SHP77 (cell line): ENCODE results near the gene ROPN1L.

Experiments used
- DNase-seq, 2 experiments: peaks; one replicate each; lab custom pipeline; 2025; lab: John Stamatoyannopoulos, UW

ROPN1L gene

GRCh38 chr5:10457682-10458574 is 16.2 kb downstream of the ROPN1L start:
- DNase-seq, result peak in 1 of 2 experiments; percentile 44

DNA sequence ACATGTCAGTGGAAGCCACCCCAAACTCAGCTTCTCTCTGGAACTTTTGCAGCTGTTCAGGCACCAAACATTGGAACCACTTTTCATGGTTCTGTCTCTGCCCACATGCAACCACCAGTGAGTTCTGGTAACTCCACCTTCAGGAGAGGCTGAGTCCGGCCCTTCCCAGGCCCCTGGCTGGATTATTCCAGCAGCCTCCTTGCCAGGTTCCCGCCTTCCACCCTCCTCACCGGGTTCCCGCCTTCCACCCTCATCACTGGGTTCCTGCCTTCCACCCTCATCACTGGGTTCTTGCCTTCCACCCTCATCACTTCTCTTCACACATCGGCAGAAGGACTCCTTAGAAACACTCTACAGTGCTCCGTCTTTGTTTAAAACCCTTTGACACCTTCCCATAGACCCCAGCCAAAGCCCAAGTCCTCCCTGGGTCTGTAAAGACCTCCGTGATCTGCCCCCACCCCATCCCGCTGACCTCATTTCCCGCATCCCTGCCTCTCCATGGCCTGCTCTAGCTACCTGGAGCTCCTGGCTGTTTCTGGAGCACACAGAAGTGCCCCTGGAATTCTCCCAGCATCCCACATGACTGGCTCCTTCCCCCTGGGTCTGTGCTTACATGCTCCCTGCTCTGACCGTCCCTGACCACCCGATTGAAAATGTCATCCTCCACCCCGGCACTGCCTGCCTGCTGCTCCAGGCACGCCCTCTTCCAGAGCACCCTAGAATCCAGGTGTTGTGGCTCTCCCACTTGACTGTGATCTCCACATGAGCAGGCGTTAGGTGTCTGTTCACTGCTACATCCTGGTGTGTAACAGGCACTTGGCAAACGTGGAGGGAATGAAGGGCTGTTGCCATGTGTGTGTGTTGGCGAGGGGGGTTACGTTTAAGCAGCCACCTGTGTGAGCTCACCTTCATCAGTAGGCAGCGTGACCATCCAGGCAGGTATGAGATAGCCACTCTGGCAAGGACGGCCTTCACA is 17.7 kb downstream of the ROPN1L start:
- DNase-seq, result no peak

- DNase-seq, result peak in 1 of 2 experiments; percentile 43
These were observed 18.7 kb downstream of the ROPN1L start for GRCh38 chr5:10460252-10460906.

DNA sequence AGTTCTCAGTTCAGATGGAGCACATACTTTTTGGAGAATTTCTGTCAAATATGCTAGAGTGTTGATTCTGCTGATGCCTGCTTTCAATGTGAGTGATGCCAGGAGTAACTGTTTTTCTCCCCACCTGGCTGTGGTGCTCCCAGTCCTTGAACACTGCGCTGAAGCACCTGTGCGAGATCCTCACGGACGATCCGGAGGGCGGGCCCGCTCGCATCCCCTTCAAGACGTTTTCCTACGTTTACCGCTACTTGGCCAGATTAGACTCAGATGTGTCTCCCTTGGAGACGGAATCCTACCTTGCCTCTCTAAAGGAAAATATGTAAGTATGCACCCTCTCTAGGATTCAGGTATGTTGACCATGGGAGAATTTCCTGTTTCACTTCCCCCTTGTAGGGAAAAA is 19.4 kb downstream of the ROPN1L start:
- no peak for DNase-seq

DNA sequence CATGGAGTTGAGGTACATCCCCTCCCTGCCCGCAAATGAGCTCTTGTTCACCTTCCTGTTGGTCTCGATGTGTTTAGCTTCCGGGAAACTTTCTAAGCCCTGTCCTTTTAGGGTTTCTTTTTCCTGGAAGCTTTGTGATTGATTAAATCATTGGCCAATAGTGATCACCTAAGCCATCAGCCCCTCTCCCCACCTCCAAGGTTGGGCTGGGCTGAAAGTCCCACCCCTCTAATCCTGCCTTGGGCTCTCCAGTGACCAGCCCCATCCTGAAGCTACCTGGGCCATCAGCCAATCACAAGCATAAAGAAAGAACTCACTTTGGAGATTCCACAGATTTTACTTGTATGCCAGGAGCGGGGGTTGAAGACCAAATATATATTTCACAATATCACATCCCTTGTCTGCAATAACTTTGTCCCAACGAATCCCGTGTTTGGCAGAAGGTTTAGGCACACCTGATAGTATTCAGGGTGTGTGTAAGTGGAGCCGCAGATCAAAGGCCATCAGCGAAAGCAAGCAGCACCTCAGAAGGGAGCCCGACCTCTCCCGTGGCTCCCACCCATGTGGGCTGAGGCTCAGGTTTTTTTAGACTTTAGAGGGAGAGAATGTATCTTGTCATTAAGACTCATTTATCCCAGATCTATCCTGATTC is 20.4 kb downstream of the ROPN1L start:
- DNase-seq, result no peak

- no peak for DNase-seq
These were observed 21.9 kb downstream of the ROPN1L start for GRCh38 chr5:10463566-10463965.

GRCh38 chr5:10464173-10464572 is 22.5 kb downstream of the ROPN1L start:
- no peak for DNase-seq

- no peak for DNase-seq
These were observed 24.0 kb downstream of the ROPN1L start for GRCh38 chr5:10465726-10466125.

GRCh38 chr5:10466446-10467073 is 24.9 kb downstream of the ROPN1L start:
- no peak for DNase-seq

DNA sequence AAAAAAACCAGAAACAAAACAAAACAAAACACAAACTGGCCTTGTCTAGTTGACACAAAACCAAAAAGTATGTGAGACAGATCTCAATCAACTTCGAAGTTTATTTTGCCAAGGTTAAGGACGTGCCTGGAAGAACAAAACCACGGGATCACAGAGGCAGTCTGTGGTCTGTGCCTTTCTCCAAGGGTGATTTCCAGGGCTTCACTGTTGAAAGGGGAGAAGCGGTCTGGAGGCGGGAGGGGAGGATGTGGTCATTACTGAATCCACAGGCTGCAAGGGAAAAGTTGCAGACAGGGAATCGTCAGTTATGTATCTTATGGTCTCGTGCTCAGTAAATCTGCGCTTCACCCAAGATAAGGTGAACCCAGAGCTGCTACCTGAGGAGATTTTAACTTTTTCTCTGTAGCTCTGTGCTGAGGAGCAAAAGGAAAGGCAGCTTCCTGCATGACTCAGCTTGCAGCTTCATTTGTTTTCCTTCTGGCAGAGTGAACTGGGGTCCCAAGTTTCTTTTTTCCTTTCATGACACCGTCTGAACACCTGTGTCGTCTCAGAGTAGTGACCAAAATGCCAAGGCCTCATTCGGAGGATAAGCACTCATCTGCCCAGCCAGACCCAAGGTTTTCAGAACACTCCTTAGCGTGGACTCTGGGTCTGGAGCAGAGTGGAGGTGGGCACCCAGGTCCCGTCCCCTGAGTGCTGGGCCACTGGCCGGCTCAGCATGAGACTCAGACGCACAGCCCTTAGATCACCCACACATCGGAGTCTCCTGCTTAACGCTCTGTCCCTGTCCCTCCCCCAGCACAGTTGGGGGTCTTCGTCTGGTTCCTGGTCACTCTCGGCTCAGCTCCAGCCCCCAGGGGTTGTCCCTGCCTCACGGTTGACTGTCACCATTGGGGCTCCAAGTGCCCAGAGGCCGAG is 25.9 kb downstream of the ROPN1L start:
- DNase-seq, result no peak

GRCh38 chr5:10468256-10468655 is 26.6 kb downstream of the ROPN1L start:
- DNase-seq, result no peak

GRCh38 chr5:10469253-10470050 is 27.8 kb downstream of the ROPN1L start:
- DNase-seq, result no peak

- no peak for DNase-seq
These were observed 29.0 kb downstream of the ROPN1L start for GRCh38 chr5:10470669-10471068.

DNA sequence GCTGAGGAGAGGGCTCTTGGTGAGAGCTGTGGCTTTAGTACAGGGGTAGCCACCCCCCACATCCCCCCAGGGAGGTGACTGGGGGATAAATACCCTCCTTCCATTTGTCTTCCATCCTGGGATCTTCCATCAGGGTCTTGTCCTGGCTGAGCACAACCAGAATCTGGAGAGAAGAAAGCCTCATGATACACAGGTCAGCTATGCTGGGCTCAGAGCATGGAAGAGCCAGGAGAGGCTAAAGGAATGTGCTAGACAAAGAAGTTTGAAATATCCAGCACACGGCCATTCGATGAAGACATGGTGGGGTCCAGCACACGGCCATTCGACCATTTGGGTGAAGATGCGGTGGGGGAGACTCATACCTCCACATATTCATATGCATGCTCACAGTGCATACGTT is 30.0 kb downstream of the ROPN1L start:
- no peak for DNase-seq

- no peak for DNase-seq
These were observed 32.9 kb downstream of the ROPN1L start for GRCh38 chr5:10474521-10475075.

GRCh38 chr5:10475931-10476676 is 34.4 kb downstream of the ROPN1L start:
- no peak for DNase-seq

- DNase-seq, result no peak
These were observed 35.2 kb downstream of the ROPN1L start for GRCh38 chr5:10476878-10477277.

DNA sequence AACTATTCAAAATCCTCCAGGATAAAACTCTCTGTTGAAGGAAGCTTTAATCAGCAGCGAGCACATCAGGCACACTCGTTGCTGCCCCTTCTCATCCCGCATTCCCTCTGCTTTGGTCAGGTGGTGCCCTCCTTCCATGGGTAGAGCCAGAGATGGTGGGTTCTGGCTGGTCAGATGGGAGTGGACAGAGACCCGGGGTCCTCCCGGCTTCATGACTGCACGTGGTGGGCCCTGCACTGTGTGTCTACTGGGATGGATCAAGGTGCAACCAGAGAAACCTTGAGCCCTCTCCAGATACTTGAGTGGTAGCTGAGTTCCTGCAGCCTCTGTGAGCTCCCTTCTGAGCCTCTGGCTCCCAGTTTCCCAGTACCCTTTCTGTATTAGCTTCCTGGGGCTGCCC is 36.3 kb downstream of the ROPN1L start:
- DNase-seq, result no peak
